ENCODE measurements around the gene SEPTIN10. TPM values are rescaled to one million over a fixed set of nuclear protein-coding genes. Genes with fewer than 3 reads are reported as not detected.

The SEPTIN10 gene
- total RNA-seq, 1 experiment from 2014 or later, result 92.5 TPM

DNA sequence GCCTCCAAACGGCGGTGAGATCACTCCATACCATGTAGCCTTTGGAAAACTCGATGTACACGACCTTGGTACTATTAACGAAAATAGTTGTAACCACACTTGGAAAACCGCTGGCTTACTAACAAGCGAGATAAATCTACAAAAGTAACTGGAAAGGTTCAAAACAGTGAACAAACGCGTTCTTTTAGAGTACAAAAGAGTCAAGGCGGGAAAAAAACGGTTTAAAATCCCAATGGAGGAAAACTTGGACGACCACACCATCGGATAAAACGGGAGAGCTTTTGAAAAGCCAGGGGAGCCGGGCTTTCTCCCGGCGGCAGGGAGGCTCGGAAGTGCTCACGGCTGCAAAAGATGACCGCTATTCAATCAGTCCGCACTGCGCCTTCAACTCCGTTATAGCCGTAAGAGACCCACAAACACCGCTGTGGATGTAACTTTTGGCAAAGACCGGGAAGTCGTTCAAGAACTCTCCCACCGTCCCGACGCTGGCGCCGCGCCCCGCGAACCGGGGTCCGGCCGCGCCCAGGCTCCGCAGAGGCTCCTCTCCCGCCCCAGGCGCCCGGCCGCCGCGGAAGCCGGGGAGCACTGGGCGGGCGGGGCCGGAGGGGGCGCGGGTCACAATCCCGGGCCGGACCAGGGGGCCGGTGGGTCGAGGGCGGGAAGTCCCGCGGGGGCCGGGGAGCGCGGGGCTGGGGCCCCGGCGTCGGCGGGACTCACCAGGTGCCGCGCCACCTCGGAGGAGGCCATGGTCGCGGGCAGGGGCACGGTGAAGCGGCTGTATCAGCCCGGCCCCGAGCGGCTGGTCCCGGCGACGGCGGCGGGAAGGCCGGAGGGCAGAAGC is 465 bp downstream of the SEPTIN10 start:
- Histone ChIP-seq H3T11ph (ENCODE audit: low read length) (no peak overlapping the region), H2AFZ (ENCODE audit: low read length) (no peak overlapping the region), H3K9ac (ENCODE audit: extremely low read depth, insufficient read length, low read length) (peak overlapping the region; percentile 98), H3K23ac (ENCODE audit: insufficient read length, low read depth, low read length) (peak overlapping the region; percentile 59), H3K18ac (ENCODE audit: insufficient read length, low read depth, low read length) (peak overlapping the region; percentile 71), H4K91ac (ENCODE audit: insufficient read length, low read depth, low read length) (no peak overlapping the region), H3K4ac (ENCODE audit: low read depth, low read length) (no peak overlapping the region), H3K4me1 (ENCODE audit: insufficient read depth, low read length) (no peaks in the 10 kb centered on the region; the same call in 1 of the 2 replicates), H4K8ac (replicated peaks; ENCODE audit: insufficient read length, low read depth, low read length) (no peak overlapping the region), H2BK15ac (ENCODE audit: low read depth, low read length) (no peak overlapping the region), H4K20me1 (ENCODE audit: control insufficient read depth, insufficient read depth, insufficient read length) (no peaks in the 10 kb centered on the region), H3K14ac (ENCODE audit: insufficient read depth, low read length) (peak overlapping the region; percentile 90), H3K9me3 (ENCODE audit: control insufficient read depth, low read depth, low read length) (no peaks in the 10 kb centered on the region), H2BK20ac (ENCODE audit: low read depth, low read length, poor library complexity, severe bottlenecking) (no peak overlapping the region), H3K27ac (ENCODE audit: insufficient read length, low read depth, low read length) (peak overlapping the region; percentile 60), H3K27me3 (ENCODE audit: insufficient read depth, low read length) (peaks cover 3% of the 10 kb centered on the region; the same call in 1 of the 2 replicates), H3K79me1 (ENCODE audit: insufficient read depth, low read depth, low read length, poor library complexity, severe bottlenecking) (no peaks in the 10 kb centered on the region), H2AK5ac (ENCODE audit: insufficient read length, low read length) (no peak overlapping the region), H3K56ac (ENCODE audit: insufficient read length, low read depth, low read length) (no peak overlapping the region), H4K5ac (ENCODE audit: insufficient read length, low read depth, low read length) (no peak overlapping the region), H2BK120ac (ENCODE audit: low read depth, low read length, poor library complexity, severe bottlenecking) (no peak overlapping the region), H3K23me2 (ENCODE audit: insufficient read length, low read depth, low read length, poor library complexity, severe bottlenecking) (peaks cover 19% of the 10 kb centered on the region), H3K79me2 (ENCODE audit: insufficient read depth, low read length) (peaks cover 31% of the 10 kb centered on the region; the same call in 1 of the 2 replicates), H2BK5ac (ENCODE audit: insufficient read length, low read length) (no peak overlapping the region), H3K4me2 (ENCODE audit: insufficient read depth, insufficient read length, low read length) (peak overlapping the region; percentile 96), H2BK12ac (ENCODE audit: insufficient read length, low read depth, low read length) (no peak overlapping the region)
- no peaks in the 10 kb centered on the region for H3K9me3 Mint-ChIP-seq
- peaks cover 0 to 12% (median 3%) of the 10 kb centered on the region in 3 experiments; a peak in 4 of 7 replicates for H3K36me3 Mint-ChIP-seq (ENCODE audit: insufficient read depth in 1 of 3, low read depth in 3 of 3)
- H3K27me3 Mint-ChIP-seq (ENCODE audit: low read depth), result peaks cover 7% of the 10 kb centered on the region; the same call in 1 of the 2 replicates
- peak; percentile 39 for DNase-seq
- no CpG with 5 or more reads among the region's 82 CpGs for WGBS (ENCODE audit: extremely low coverage, insufficient read length, low lambda C conversion rate)
- peaks cover 41 to 45% of the 10 kb centered on the region in 2 experiments for H3K4me1 Mint-ChIP-seq
- H3K4me3 Mint-ChIP-seq, result peak overlapping the region; percentile 87 to 96
- H3K27ac Mint-ChIP-seq, result peak overlapping the region; percentile 95 to 98 (median 96)
- TF ChIP-seq, protein P1, sequence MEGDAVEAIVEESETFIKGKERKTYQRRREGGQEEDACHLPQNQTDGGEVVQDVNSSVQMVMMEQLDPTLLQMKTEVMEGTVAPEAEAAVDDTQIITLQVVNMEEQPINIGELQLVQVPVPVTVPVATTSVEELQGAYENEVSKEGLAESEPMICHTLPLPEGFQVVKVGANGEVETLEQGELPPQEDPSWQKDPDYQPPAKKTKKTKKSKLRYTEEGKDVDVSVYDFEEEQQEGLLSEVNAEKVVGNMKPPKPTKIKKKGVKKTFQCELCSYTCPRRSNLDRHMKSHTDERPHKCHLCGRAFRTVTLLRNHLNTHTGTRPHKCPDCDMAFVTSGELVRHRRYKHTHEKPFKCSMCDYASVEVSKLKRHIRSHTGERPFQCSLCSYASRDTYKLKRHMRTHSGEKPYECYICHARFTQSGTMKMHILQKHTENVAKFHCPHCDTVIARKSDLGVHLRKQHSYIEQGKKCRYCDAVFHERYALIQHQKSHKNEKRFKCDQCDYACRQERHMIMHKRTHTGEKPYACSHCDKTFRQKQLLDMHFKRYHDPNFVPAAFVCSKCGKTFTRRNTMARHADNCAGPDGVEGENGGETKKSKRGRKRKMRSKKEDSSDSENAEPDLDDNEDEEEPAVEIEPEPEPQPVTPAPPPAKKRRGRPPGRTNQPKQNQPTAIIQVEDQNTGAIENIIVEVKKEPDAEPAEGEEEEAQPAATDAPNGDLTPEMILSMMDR (conservative IDR thresholded peaks at IDR 0.05), result no peak
